Central memory CD8-positive, alpha-beta T cell (primary cell): ENCODE data around the gene ATP6V1G1.

Experiments
- ATAC-seq: fragments of 150-1000 bp; cut with Tn5 transposase; replicated peaks from 2 replicates; pipeline ENCODE4 v1.10.0; 2022; ENCODE audit warnings: mild to moderate bottlenecking, moderate FRiP score, moderate number of reproducible peaks; ENCODE audit not compliant: poor library complexity, severe bottlenecking; ENCODE audit errors: extremely low read depth
- DNase-seq, 2 donors: peaks; one replicate each; pipeline ENCODE4 v3.0.0; 2021; ENCODE audit warnings: low spot score in 2 of 2
- H3K27ac Mint-ChIP-seq: one replicate; pipeline ENCODE4 v1.8.0; 2022; ENCODE audit warnings: low read depth, mild to moderate bottlenecking, moderate library complexity, mixed read lengths
- H3K27me3 Mint-ChIP-seq: one replicate; pipeline ENCODE4 v1.8.0; 2022; ENCODE audit warnings: mixed read lengths
- H3K36me3 Mint-ChIP-seq: one replicate; pipeline ENCODE4 v1.8.0; 2022; ENCODE audit warnings: mild to moderate bottlenecking, moderate library complexity, mixed read lengths; ENCODE audit not compliant: insufficient read depth
- H3K4me1 Mint-ChIP-seq: one replicate; pipeline ENCODE4 v1.8.0; 2022; ENCODE audit warnings: mixed read lengths
- H3K4me3 Mint-ChIP-seq: one replicate; pipeline ENCODE4 v1.8.0; 2022; ENCODE audit warnings: mild to moderate bottlenecking, moderate library complexity, mixed read lengths
- H3K9me3 Mint-ChIP-seq: one replicate; pipeline ENCODE4 v1.8.0; 2022; ENCODE audit warnings: mixed read lengths

ATP6V1G1 gene

GRCh38 chr9:114587345-114588202 lies at the start of gene ATP6V1G1:
Gene ATP6V1G1 (plus strand): TSS chr9:114587769. CDS start chr9:114587839, 70 bp downstream.
- peak within 1 kb of the TSS; percentile 96 for H3K4me3 Mint-ChIP-seq
- H3K27me3 Mint-ChIP-seq, result no peaks in the 10 kb centered on the region
- H3K4me1 Mint-ChIP-seq, result peaks cover 47% of the 10 kb centered on the region
- peaks cover 27% of the 10 kb centered on the region for H3K36me3 Mint-ChIP-seq
- no peaks in the 10 kb centered on the region for H3K9me3 Mint-ChIP-seq
- ATAC-seq (peak; percentile 83), DNase-seq (peak; percentile 94 to 96)
- peak within 1 kb of the TSS; percentile 100 for H3K27ac Mint-ChIP-seq

GRCh38 chr9:114538241-114538640 lies 49.3 kb upstream of the ATP6V1G1 start:
- ATAC-seq, result peak; percentile 60
- Mint-ChIP-seq H3K36me3 (peaks cover 1% of the 10 kb centered on the region), H3K9me3 (no peaks in the 10 kb centered on the region), H3K4me3 (no peak overlapping the region), H3K27me3 (no peaks in the 10 kb centered on the region), H3K4me1 (no peaks in the 10 kb centered on the region), H3K27ac (no peak overlapping the region)
- no peak for DNase-seq

- Mint-ChIP-seq H3K36me3 (peaks cover 1% of the 10 kb centered on the region), H3K27ac (no peak overlapping the region), H3K9me3 (no peaks in the 10 kb centered on the region), H3K4me3 (no peak overlapping the region), H3K4me1 (no peaks in the 10 kb centered on the region), H3K27me3 (peaks cover 3% of the 10 kb centered on the region)
- ATAC-seq, result no peak
- no peak for DNase-seq
These were observed 47.7 kb upstream of the ATP6V1G1 start for GRCh38 chr9:114539701-114540380.

GRCh38 chr9:114545055-114545454 lies 42.5 kb upstream of the ATP6V1G1 start:
- Mint-ChIP-seq H3K27me3 (peaks cover 52% of the 10 kb centered on the region), H3K36me3 (peaks cover 1% of the 10 kb centered on the region), H3K9me3 (no peaks in the 10 kb centered on the region), H3K4me3 (no peak overlapping the region), H3K27ac (peak overlapping the region; percentile 12), H3K4me1 (no peaks in the 10 kb centered on the region)
- no peak for DNase-seq
- ATAC-seq, result no peak

- no peak for ATAC-seq
- Mint-ChIP-seq H3K4me1 (no peaks in the 10 kb centered on the region), H3K9me3 (no peaks in the 10 kb centered on the region), H3K27me3 (peaks cover 61% of the 10 kb centered on the region), H3K27ac (no peak overlapping the region), H3K4me3 (no peak overlapping the region), H3K36me3 (no peaks in the 10 kb centered on the region)
- no peak for DNase-seq
These were observed 40.7 kb upstream of the ATP6V1G1 start for GRCh38 chr9:114546851-114547250.

- no peak overlapping the region for H3K27ac Mint-ChIP-seq
- H3K4me1 Mint-ChIP-seq, result no peaks in the 10 kb centered on the region
- H3K36me3 Mint-ChIP-seq, result no peaks in the 10 kb centered on the region
- no peak overlapping the region for H3K4me3 Mint-ChIP-seq
- ATAC-seq (no peak), DNase-seq (no peak)
- peaks cover 69% of the 10 kb centered on the region for H3K27me3 Mint-ChIP-seq
- H3K9me3 Mint-ChIP-seq, result no peaks in the 10 kb centered on the region
These were observed 37.8 kb upstream of the ATP6V1G1 start for GRCh38 chr9:114549697-114550330.

GRCh38 chr9:114551750-114552685 lies 35.6 kb upstream of the ATP6V1G1 start:
- Mint-ChIP-seq H3K36me3 (no peaks in the 10 kb centered on the region), H3K27me3 (peaks cover 55% of the 10 kb centered on the region), H3K9me3 (no peaks in the 10 kb centered on the region), H3K27ac (no peak overlapping the region), H3K4me3 (no peak overlapping the region), H3K4me1 (no peaks in the 10 kb centered on the region)
- ATAC-seq (no peak), DNase-seq (no peak)

- ATAC-seq (no peak), DNase-seq (no peak)
- Mint-ChIP-seq H3K9me3 (no peaks in the 10 kb centered on the region), H3K27me3 (peaks cover 48% of the 10 kb centered on the region), H3K4me1 (no peaks in the 10 kb centered on the region), H3K27ac (no peak overlapping the region), H3K36me3 (no peaks in the 10 kb centered on the region), H3K4me3 (no peak overlapping the region)
These were observed 34.9 kb upstream of the ATP6V1G1 start for GRCh38 chr9:114552706-114553105.

- Mint-ChIP-seq H3K9me3 (no peaks in the 10 kb centered on the region), H3K36me3 (no peaks in the 10 kb centered on the region), H3K4me3 (no peak overlapping the region), H3K27ac (no peak overlapping the region), H3K27me3 (peaks cover 46% of the 10 kb centered on the region), H3K4me1 (no peaks in the 10 kb centered on the region)
- no peak for ATAC-seq
- no peak for DNase-seq
These were observed 34.4 kb upstream of the ATP6V1G1 start for GRCh38 chr9:114553202-114553601.

- no peak for DNase-seq
- Mint-ChIP-seq H3K27me3 (peaks cover 38% of the 10 kb centered on the region), H3K4me1 (no peaks in the 10 kb centered on the region), H3K4me3 (no peak overlapping the region), H3K27ac (no peak overlapping the region), H3K36me3 (no peaks in the 10 kb centered on the region), H3K9me3 (no peaks in the 10 kb centered on the region)
- ATAC-seq, result no peak
These were observed 31.9 kb upstream of the ATP6V1G1 start for GRCh38 chr9:114555696-114556095.

GRCh38 chr9:114558027-114558675 lies 29.4 kb upstream of the ATP6V1G1 start:
- Mint-ChIP-seq H3K27ac (no peak overlapping the region), H3K9me3 (no peaks in the 10 kb centered on the region), H3K4me1 (no peaks in the 10 kb centered on the region), H3K36me3 (no peaks in the 10 kb centered on the region), H3K4me3 (no peak overlapping the region), H3K27me3 (peaks cover 61% of the 10 kb centered on the region)
- DNase-seq (no peak), ATAC-seq (no peak)
